Mesenteric fat pad (tissue), 1 donor: ENCODE results near the gene ACSL5. TPM values are rescaled to one million over a fixed set of nuclear protein-coding genes. Genes with fewer than 3 reads are reported as not detected.
A peak's percentile ranks its signal among the peaks of the same experiment; 100 is the strongest.

Experiments
- DNase-seq: peaks from one replicate; pipeline ENCODE4 v3.0.0-alpha.2; 2020; ENCODE audit warnings: low spot score
- total RNA-seq: library from RNA; stranded (reverse); fragmentation: NEBNext Ultra II Directional; extraction: Animal tissue kit (Norgen Biotek cat#: 25700); gene quantifications from one replicate; pipeline ENCODE4 v1.2.1, GENCODE V29; 2021
- donor health status: DM: yes; HTN: yes; CAD: no.

The ACSL5 gene
- total RNA-seq, 1 donor from 2014 or later: 41.9 TPM

DNA sequence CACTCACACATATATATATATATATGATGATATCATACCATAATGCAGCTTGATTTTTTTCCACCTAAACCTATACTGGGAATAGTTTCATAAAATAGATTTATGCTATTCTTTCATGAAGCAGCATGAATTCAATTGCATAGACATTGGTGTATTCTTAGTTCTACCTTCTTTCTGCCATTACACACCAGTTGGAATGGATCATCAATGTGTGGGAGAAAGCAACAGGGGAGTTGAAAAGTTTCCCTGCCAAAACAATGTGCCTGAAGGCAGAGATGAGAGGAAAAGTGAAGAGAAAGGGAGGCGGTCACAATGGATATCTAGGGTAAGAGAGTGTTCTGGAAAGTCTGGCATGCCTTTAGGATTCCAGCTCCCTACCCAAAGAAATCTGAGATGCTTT is 25.2 kb upstream of the ACSL5 start:
- no peak for DNase-seq

DNA sequence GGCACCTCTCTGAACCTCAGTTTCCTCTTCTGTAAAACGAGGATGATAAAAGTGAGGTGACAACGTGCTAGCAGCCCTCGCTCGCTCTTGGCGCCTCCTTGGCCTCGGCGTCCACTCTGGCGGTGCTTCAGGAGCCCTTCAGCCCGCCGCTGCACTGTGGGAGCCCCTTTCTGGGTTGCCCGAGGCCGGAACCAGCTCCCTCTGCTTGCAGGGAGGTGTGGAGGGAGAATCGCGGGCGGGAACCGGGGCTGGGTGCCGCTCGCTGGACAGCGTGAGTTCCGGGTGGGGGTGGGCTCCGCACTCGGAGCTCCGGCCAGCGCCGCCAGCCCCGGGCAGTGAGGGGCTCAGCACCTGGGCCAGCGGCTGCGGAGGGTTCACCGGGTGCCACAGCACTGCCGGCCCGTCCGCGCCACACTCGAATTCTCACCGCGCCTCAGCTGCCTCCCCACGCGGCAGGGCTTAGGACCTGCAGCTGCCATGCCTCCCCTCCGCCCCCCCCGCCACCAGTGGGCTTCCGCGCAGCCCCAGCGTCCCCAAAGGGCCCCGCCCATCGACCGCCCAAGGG is 24.3 kb upstream of the ACSL5 start:
- DNase-seq: no peak

DNA sequence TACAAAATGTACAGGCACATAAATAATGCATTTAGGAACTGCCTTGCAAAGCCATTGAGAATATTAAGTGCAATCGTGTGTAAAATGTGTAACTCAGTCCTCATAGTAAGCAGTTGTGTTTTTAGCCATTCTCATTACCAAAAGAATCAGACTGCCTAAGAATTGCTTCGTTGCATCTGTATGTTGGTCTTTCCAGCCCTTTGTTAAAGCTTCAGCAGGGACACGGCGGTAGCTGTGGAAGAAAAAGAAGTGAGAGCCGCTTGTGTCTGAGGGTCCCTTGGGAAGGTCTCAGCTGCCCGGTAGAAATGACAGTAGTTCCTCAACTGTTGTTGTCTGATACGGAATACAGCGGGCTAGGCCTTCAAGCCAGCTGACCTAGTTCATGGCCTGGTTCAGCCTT is 22.8 kb upstream of the ACSL5 start:
- DNase-seq: no peak

DNA sequence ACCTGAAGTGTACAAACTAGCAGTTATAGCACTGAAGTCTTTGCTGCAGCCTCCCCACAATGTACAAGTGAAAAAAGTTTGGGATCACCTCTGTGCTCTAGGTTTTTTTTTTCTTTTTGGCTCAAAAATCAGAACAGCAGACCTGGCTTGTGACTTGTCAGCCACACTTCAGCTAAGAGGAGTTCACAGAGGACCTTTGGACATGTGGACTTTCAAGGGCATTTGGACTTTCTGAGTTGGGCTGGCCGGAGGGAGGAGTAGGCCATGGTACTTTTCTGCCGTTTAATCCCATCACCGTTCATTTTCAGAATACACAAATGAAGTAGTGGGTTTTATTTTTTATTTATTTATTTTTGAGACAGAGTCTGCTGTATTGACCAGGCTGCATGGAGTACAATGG is 21.9 kb upstream of the ACSL5 start:
- DNase-seq: no peak

DNA sequence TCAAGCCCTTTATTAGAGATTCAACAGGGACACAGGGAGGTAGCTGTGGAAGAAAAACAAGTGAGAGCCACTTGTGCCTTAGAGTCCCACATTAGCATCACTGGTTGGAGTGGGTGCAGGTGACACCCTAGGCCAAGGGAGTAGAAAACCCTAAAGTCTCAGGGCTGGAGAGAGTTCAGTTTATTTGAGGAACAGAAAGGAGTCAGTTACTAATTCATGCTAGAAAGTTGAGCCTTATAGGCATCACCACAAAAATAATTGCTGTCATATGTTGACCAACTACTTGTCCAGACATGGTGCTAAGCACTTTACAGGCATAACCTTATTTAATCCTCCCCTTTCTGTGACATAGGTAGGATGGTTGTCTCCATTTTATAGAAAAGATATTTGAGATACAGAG is 20.9 kb upstream of the ACSL5 start:
- DNase-seq: no peak

DNA sequence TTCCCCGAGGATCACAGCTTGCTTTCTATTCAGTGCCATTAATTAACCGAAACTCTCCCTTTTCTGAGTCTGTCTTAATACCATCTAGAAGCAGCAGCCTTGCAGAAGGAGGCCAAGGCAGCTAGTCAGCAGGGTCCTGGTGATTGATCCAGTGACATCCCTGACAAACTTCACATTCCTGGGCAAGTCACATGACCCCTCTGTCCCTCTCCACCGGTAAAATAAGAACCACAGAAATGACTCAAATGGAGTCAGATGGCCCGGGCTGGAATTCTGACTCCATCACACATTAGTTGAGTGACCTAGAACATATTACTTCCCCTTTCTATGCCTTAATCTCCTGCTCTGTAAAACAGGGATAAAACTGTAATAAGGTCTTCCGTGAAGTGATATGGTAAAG is 17.2 kb upstream of the ACSL5 start:
- DNase-seq: no peak

DNA sequence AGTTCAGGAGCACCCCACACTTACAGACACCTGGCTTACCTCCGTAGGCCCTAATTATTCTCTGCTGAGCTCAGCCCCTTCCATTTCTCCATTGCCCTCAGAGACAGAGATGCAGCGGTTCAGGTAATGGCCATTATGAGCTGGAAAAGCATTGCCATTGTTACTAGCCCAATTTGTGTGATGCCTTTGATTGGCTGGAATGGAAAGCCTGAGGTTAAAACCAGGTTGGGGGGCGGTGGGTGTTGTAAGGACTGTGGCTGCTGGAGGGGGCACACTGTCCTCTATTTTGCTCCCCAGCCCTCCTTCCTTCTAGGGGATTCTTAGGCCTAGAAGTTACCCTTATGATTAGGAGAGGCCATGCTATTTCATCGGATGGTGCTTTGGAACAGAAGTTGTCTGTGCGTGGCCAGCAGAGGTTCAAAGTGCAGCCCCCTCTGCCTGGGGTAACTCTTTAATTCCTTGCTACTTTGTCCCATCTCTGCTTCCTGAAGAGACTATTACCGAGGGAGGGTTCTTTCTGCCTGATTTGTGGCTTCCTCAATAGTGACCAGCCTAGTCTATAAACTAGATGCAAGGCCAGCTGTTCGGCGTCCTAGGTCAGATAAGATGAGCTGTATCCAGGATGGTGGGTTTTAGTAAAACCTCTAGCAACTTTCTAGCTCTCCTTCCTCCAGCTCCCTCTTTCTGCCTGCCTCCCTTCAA is 14.2 kb upstream of the ACSL5 start:
- DNase-seq: peak; percentile 57

DNA sequence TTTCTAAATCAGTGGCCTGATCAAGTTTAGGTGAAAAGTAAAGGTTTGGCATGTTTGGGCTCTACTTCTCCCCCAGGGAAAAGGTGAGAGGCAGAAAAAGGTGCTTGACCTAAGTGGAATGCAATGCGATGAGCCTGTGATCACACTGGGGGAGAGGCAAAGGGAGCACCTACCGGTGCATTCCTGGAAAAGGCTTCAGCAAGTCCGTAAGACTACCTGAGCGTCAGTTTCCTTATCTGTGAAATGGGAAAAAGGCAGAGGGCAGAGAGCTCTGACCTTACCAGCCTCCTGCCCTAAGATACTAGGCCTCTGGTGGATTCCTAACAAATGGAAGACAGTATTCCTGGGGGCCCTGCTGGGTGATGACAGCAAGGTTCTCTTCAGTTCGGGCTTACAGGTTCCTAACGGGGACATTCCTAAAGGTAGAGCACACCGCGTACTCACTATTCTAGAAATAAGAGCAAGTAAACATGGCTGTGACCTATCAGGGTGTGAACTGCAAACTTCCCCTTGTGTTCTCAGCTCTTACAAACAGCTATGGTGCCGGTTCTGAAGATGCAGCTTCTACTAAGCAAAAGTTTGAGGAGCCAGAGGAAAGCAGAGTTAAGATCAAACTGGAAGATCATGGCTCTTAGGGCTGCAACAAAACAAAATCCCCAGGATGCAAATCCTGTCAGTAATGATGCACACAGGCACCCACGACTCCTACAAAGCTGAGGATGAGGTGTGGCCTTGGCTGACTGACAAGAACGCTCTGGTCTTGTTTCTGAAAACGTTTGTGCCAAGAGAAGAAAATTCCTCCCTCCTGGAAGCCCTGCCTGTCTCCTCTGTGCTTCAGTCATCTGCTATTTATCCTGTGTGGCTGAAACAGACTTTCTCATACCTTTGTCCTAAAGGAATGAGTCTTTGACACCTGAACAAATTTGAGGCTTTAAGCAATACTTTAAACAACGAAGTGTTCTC is 13.3 kb upstream of the ACSL5 start:
- DNase-seq: peak; percentile 35

DNA sequence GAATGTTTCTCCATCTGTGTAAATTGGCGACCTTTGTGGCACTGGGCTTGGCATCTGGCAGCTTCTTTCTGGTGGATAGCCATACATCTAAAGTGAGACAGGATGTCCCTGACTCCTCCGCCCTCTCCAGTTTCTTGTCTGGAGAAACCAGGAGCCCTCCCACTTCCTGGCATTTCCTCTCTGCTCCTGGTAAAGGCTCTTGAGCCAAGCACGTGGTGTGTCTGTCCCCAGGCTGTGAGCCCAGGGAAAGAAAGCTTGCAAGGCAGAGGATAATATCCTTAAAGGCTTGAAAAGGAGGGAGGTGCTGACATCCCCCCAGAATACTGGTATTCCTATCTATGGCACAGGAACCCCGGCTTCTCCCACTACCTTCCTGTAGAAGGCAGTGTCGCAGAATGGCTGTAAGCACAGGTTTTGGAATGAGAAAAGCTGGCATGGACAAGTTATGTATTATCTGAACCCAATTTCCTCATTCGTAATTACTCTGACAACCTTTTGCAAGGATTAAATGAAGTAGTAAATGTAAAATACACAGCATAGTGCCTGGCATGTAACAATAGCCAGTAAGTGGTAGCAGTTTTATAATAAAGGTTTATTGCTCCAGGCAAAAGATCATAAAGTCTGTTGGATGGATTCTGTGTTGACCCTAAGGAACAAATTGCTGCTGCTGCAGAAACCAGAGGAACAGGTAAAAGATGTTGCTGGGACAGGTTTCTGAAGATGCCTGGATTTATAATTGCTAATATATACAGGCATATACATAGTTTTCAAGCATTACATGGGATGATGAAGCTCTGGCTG is 11.8 kb upstream of the ACSL5 start:
- peak; percentile 89 for DNase-seq

DNA sequence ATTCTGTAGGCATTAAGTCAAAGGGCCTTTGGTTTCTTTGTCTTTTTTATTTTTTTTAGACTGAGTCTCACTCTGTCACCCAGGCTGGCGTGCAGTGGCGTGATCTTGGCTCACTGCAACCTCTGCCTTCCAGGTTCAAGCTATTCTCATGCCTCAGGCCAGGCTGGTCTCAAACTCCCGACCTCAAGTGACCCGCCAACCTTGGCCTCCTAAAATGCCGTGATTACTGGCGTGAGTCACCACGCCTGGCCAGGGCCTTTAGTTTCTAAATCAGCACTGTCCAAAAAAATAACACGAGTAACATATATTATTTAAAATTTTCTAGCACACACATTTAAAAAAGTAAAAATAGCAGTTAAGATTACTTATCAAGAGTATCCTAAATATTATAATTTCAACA is 11.1 kb upstream of the ACSL5 start:
- DNase-seq: peak; percentile 80

DNA sequence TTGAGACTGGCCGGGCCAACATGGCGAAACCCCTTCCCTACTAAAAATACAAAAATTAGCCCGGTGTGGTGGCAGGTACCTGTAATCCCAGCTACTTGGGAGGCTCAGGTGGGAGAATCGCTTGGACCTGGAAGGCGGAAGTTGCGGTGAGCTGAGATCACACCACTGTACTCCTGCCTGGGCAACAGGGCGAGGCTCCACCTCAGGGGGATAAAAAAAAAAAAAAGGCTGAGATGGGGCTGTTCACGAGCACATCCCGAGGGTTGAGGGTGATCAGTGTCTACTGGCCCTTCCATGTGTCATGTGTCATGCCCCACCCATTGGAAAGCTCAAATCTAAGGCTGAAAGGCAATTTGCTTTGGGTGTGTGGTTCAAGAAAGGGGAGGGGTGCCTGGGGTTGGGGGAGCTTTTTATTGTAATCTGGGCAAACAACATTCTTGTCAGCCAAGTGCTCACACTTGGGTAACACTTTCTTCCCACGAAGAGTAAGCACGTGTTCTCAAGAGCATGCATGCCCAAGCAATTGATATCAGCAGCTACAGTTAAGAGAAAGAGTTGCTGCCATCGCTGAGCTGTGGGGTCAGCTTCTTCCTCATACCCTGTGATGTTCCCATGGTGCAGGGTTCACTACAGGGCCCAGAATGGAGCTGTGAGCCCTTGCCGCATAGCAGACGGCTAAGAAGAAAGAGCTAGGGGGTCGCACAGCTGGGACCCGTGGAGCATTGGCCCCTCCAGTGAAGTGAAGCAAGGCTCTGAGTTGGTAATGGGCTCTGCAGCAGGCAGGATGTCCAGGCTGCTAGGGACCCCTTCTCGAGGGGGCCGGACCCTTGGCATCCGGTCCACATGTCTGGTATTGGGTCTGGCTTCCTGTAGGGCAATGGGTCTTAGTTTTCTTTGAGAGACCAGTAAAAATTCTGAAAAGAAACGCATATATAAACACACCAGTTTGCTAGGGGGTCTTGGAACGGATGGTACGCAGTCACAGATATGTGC is 9.9 kb upstream of the ACSL5 start:
- DNase-seq: peak; percentile 80

DNA sequence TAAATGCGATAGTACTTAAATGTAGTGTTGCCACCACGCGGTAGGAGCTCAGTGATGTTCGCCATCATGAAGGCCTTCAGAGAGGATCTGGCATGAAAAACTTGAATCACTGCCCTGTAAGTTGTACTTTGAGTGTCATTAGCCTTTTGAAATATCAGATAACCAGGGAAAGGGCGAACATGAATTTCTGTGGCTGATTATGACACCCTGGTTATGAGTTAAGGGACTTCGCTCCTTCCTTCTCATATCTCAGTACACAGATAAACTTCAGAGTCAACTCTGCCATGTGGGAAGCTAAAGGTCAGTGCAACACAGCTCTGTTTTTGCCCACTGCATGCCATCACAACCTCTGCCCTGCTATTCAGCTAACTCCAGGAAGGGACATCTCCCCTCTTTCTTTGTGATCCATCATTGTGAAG is 8.9 kb upstream of the ACSL5 start:
- DNase-seq: no peak

DNA sequence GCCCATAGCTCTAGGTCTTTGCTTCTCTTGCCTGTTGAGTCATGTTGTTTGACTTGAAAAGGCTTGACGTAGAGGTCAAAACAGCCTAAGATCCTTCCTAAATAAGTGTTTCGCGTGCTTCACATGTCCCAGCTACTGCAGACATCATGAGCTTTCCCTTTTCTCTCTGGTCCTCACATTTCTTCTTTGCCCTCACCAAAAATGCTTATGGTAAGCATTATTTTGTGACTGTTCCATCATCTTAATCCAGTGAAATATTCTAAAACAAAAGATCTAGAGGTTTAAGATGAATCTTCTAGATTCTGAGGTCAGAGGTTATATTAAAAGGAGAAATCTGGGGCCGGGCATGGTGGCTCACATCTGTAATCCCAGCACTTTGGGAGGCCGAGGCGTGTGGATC is 8.5 kb upstream of the ACSL5 start:
- no peak for DNase-seq

DNA sequence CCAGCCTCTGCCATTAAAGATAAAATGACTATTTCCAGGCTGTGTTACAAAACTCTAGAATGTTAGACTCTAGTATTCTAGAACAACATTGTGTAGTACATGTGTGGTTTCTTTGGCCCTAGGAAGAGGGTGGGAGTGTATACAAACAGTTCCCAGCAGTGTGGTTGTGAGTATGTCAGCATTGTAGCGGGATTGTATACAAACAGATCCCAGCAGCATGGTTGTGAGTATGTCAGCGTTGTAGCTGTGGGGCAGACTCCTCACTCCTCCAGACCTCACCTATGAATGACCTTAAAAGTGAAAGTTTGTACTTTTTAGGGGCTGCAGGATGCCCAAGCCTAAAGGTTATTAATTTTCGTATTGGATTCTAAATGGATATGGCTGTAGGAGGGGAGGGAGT is 6.9 kb upstream of the ACSL5 start:
- no peak for DNase-seq

DNA sequence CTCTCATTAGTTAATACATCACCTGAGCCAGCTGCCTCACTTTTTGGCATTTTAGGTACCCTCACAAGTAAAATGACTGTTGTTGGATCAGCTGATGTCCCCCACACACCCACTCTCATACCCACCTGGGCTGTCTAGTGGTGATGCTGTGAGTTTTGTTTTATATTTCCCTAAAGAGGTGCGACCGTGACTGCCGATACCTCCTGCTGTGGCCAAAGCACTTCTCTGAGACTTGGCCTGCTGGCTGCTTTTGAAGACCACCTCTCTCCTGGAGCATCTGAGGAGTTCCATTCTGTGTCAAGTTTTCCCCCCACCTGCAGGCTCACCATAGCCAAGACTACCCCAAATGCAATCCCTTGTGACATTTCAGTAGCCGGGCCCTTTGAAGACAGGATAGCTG is 6.4 kb upstream of the ACSL5 start:
- DNase-seq: peak; percentile 55

DNA sequence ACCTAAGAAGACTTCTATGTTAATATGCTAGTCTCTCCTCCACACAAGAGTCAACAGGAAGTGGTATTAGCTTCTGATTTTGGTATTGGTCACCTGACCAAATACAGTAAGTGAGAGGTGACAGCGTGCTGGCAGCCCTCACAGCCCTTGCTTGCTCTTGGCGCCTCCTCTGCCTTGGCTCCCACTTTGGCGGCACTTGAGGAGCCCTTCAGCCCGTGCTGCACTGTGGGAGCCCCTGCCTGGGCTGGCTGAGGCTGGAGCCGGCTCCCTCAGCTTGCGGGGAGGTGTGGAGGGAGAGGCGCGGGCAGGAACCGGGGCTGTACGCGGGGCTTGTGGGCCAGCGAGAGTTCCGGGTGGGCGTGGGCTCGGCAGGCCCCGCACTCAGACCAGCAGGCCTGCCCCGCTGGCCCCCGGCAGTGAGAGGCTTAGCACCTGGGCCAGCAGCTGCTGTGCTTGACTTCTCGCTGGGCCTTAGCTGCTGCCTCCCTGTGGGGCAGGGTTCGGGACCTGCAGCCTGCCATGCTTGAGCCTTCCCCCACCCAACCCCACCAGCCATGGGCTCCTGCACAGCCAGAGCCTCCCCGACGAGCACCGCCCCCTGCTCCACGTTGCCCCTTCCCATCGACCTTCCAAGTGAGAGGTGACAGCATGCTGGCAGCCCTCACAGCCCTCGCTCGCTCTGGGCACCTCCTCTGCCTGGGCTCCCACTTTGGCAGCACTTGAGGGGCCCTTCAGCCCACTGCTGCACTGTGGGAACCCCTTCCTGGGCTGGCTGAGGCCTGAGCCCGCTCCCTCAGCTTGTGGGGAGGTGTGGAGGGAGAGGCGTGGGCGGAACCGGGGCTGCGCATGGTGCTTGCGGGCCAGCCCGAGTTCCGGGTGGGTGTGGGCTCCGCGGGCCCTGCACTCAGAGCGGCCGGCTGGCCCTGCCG is 4.2 kb upstream of the ACSL5 start:
- peak; percentile 86 for DNase-seq

DNA sequence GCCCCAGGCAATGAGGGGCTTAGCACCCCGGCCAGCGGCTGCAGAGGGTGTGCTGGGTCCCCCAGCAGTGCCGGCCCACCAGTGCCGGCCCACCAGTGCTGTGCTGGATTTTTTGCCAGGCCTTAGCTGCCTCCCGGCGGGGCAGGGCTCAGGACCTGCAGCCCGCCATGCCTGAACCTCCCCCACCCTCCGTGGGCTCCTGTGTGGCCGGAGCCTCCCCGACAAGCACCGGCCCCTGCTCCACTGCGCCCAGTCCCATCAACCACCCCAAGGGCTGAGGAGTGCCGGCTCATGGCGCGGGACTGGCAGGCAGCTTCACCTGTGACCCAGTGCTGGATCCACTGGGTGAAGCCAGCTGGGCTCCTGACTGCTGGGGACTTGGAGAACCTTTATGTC is 3.5 kb upstream of the ACSL5 start:
- DNase-seq: no peak

DNA sequence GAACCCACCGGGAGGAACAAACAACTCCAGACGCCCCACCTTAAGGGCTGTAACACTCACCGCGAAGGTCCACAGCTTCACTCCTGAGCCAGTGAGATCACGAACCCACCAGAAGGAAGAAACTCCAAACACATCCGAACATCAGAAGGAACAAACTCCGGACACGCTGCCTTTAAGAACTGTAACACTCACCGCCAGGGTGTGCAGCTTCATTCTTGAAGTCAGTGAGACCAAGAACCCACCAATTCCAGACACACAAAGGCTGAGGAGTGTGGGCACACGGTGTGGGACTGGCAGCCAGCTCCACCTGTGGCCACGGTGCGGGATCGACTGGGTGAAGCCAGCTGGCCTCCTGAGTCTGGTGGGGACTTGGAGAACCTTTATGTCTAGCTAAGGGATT is 2.6 kb upstream of the ACSL5 start:
- peak; percentile 57 for DNase-seq

DNA sequence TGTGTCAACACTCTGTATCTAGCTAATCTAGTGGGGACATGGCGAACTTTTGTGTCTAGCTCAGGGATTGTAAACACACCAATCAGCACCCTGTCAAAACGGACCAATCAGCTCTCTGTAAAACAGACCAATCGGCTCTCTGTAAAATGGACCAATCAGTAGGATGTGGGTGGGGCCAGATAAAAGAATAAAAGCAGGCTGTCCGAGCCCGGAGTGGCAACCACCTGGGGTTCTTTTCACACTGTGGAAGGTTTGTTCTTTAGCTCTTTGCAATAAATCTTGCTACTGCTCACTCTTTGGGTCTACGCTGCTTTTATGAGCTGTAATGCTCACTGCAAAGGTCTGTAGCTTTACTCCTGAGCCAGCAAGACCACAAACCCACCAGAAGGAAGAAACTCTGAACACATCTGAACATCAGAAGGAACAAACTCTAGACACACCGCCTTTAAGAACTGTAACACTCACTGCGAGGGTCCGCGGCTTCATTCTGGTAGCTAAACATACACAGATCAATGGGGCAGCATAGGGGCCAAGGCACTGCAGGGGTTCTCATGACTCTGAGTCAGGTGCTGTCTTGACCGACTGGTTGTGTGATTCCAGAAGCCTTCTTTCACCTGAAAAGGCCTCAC is 1.6 kb upstream of the ACSL5 start:
- DNase-seq: peak; percentile 45
